Measurements from ENCODE around the gene DNAAF5.

DNA sequence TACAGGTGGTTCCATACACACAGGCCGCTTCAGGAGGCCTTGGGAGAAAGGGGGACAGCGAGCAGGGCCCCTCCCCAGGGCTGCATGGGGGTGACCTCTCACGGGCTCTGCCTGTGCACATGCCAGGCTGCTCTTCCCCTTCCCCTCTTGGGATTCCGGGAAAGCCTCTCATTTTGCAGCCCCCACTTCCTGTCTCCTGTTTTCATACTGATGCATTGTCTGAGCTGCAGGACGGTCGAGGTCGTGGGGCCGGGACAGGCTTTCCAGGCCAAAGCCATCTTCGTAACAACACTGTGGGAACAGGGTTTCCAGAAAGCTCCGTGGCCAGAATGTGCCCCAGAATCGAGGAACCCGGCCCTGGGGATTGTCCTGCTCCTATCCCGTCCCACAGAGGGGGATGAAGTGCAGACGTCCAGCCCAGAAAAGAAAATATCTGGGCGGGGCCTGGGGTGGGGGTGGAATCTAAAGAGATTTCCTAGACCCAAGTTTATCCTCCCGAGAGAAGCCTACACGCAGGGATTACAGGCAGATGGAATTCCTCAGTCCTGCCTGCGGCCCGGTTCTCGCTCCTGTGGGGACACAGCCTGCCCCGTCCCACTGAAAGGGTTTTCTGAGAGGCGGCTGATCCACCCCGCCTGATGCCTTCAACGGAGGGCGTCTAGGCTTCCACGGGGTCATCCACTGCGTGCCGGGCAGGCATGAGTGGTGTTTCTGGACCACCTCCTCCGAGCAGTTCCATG, 29.5 kb upstream of the DNAAF5 start:
- TF ChIP-seq, protein P1, sequence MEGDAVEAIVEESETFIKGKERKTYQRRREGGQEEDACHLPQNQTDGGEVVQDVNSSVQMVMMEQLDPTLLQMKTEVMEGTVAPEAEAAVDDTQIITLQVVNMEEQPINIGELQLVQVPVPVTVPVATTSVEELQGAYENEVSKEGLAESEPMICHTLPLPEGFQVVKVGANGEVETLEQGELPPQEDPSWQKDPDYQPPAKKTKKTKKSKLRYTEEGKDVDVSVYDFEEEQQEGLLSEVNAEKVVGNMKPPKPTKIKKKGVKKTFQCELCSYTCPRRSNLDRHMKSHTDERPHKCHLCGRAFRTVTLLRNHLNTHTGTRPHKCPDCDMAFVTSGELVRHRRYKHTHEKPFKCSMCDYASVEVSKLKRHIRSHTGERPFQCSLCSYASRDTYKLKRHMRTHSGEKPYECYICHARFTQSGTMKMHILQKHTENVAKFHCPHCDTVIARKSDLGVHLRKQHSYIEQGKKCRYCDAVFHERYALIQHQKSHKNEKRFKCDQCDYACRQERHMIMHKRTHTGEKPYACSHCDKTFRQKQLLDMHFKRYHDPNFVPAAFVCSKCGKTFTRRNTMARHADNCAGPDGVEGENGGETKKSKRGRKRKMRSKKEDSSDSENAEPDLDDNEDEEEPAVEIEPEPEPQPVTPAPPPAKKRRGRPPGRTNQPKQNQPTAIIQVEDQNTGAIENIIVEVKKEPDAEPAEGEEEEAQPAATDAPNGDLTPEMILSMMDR (IDR thresholded peaks at IDR 0.05) = no peak
- TF ChIP-seq YY1 (IDR thresholded peaks at IDR 0.05; ENCODE audit: low read depth) (no peak), TEAD4 (IDR thresholded peaks at IDR 0.05; ENCODE audit: borderline replicate concordance, insufficient read depth) (no peak), CHD2 (IDR thresholded peaks at IDR 0.05; ENCODE audit: low read length, partially characterized antibody) (no peak), EP300 (IDR thresholded peaks at IDR 0.05; ENCODE audit: borderline replicate concordance in 1 of 2, low read depth in 1 of 2, low read length in 1 of 2) (no peak), MXI1 (IDR thresholded peaks at IDR 0.05; ENCODE audit: low read depth, low read length) (no peak), TAF1 (IDR thresholded peaks at IDR 0.05; ENCODE audit: borderline replicate concordance, low read depth, low read length) (no peak), RAD21 (IDR thresholded peaks at IDR 0.05; ENCODE audit: low read length) (no peak)
- TF ChIP-seq, protein P2, sequence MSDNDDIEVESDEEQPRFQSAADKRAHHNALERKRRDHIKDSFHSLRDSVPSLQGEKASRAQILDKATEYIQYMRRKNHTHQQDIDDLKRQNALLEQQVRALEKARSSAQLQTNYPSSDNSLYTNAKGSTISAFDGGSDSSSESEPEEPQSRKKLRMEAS (IDR thresholded peaks at IDR 0.05; ENCODE audit: low read depth) = no peak
- TF ChIP-seq, protein P3, sequence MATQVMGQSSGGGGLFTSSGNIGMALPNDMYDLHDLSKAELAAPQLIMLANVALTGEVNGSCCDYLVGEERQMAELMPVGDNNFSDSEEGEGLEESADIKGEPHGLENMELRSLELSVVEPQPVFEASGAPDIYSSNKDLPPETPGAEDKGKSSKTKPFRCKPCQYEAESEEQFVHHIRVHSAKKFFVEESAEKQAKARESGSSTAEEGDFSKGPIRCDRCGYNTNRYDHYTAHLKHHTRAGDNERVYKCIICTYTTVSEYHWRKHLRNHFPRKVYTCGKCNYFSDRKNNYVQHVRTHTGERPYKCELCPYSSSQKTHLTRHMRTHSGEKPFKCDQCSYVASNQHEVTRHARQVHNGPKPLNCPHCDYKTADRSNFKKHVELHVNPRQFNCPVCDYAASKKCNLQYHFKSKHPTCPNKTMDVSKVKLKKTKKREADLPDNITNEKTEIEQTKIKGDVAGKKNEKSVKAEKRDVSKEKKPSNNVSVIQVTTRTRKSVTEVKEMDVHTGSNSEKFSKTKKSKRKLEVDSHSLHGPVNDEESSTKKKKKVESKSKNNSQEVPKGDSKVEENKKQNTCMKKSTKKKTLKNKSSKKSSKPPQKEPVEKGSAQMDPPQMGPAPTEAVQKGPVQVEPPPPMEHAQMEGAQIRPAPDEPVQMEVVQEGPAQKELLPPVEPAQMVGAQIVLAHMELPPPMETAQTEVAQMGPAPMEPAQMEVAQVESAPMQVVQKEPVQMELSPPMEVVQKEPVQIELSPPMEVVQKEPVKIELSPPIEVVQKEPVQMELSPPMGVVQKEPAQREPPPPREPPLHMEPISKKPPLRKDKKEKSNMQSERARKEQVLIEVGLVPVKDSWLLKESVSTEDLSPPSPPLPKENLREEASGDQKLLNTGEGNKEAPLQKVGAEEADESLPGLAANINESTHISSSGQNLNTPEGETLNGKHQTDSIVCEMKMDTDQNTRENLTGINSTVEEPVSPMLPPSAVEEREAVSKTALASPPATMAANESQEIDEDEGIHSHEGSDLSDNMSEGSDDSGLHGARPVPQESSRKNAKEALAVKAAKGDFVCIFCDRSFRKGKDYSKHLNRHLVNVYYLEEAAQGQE (IDR thresholded peaks at IDR 0.05; ENCODE audit: low read depth, low read length) = no peak
- TF ChIP-seq, protein P4, sequence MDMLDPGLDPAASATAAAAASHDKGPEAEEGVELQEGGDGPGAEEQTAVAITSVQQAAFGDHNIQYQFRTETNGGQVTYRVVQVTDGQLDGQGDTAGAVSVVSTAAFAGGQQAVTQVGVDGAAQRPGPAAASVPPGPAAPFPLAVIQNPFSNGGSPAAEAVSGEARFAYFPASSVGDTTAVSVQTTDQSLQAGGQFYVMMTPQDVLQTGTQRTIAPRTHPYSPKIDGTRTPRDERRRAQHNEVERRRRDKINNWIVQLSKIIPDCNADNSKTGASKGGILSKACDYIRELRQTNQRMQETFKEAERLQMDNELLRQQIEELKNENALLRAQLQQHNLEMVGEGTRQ (IDR thresholded peaks at IDR 0.05; ENCODE audit: borderline replicate concordance, low read depth, low read length) = no peak
- TF ChIP-seq, protein P5, sequence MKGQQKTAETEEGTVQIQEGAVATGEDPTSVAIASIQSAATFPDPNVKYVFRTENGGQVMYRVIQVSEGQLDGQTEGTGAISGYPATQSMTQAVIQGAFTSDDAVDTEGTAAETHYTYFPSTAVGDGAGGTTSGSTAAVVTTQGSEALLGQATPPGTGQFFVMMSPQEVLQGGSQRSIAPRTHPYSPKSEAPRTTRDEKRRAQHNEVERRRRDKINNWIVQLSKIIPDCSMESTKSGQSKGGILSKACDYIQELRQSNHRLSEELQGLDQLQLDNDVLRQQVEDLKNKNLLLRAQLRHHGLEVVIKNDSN (IDR thresholded peaks at IDR 0.05; ENCODE audit: borderline replicate concordance, low read depth) = no peak
